HT-29 (cell line): ENCODE results near the gene CD300E. TPM values are rescaled to one million over a fixed set of nuclear protein-coding genes. Genes with fewer than 3 reads are reported as not detected.
A peak's percentile ranks its signal among the peaks of the same experiment; 100 is the strongest.
"Not testable (repeated sequence)": the region's sequence is repeated elsewhere in the genome, so short reads cannot be mapped to it uniquely, and the experiment has no call there.

Experiments used
- DNase-seq: peaks from one replicate; pipeline ENCODE4 v3.0.0-alpha.2; 2015; ENCODE audit warnings: low spot score
- total RNA-seq: library from RNA; depleted of rRNA; stranded (reverse); fragments of >200 nt; shearing (Covaris generic); gene quantifications from 2 replicates; pipeline ENCODE4 v1.2.3, GENCODE V29; 2014

CD300E gene
- total RNA-seq, 1 experiment from 2014 or later, result not detected

DNA sequence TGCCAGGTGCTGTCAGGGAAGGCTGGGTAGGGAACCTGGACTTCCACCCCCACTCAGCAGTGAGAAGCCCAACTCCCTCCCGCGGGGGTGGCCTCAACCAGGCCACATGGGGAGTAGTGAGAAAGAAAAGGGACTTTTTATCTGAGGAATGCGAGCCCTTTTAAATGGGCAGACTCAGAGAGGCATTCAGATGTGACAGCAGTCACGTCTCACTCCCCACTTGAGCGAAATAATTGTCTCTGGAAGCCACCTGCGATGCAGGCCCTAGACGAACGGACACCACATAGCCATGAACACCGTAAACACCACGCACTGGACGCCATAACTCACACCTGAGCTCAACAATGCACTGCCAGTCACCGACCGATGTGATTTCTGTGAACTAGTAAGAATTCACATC lies 11.9 kb upstream of the CD300E start:
- DNase-seq, result no peak

DNA sequence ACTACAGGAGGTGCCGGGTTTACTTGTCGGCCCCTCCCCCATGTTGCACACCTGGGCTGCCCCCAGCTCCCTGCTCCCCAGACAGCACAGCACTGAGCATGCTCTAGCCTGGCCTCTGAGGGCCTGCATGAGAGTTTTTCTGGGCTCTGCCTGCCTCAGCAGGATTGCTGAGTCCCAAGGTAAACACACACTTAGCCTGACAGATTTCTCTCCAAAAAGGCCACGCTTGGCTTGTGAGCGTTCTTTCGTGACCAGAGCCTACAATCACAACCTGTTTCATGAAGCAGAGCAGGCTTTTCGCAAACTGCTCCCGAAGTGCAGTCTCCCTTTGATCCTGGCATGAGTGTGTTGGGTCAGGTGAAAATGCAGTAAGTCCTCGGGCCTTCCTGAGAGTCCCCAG lies 9.8 kb upstream of the CD300E start:
- DNase-seq, result no peak

DNA sequence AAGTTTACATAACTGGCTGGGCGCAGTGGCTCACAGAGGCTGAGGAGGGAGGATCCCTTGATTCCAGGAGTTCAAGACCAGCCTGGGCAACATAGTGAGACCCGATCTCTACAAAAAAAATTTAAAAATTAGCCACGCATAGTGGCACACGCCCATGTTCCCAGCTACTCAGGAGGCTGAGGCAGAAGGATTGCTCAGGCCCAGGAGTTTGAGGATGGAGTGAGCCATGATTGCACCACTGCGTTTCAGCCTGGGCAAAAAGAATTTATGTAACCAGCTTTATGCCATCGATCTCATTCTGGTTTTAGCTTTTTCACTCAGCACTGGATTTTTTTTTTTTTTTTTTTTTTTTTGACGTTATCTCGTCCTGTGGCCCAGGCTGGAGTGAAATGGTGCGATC lies 9.1 kb upstream of the CD300E start:
- DNase-seq, result no peak

DNA sequence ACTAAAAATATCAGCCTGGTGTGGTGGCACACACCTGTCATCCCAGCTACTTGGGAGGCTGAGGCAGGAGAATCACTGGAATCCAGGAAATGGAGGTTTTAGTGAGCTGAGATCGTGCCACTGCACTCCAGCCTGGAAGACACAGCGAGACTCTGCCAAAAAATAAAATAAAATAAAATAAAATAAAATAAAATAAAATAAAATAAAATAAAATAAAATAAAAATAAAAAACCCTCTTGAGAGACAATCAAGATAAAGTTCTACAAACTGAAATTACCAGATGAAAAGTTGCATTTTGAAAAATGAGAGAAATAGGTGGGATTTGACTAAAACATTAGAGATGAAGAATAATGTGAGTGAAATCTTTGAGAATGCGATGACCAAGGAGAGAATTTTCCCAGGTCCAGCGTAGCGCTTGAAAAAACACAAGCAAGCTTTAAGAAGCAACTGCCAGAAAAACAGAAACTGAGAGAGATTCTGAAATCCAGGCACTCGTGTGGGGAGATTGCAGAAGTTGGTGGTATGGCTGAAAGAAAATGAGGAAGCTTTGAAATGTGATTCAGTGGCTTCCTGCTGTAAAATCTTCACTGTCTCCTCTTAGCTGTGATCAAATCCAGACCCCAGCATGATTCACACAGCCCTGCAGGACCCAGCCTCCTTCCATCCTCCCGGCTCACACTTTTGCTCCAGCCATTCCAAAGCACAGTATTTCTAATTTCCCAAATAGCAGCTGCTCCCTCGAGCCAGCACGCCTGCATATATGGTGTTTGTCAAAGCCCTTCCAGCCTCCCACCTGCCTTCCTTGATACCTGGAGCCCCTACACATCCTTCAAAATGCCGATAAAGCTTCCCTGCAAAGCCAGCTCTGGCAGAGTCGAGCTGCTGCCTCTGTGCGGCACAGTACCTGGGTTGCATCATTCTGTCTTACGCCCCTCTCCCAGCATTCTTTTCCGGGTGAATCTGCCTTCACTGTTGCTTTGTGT lies 8.2 kb upstream of the CD300E start:
- DNase-seq, result no peak

DNA sequence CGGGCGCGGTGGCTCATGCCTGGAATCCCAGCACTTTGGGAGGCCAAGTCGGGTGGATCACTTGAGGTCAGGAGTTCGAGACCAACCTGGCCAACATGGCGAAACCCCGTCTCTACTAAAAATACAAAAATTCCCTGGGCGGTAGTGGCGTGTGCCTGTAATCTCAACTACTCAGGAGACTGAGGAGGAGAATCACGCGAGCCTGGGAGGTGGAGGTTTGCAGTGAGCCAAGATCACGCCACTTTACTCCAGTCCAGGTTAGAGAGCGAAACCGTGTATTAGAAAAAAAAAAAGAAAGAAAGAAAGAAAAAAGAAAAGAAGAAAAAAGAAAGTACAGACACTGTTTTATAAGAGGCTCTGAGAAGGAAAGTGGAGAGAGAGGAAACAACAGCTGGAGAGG lies 6.7 kb upstream of the CD300E start:
- DNase-seq, result not testable (repeated sequence)

DNA sequence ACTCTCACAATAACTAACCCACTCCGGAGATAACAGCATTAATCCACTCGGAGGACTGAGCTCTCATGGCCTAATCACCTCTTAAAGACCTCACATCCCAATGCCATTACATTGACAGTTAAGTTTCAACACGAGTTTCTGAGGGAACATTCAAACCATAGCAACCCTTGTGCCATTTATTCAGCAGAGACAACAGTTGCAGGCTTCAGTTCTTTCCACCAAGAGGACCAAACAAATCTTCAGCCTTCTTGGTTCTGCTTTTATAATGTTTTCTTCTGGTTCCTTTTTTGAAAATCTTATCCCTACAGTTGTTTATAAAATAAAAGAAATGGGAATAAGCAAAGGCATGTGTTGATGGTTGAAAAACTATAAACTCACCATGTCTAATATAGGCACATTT lies 2.1 kb upstream of the CD300E start:
- DNase-seq, result no peak

DNA sequence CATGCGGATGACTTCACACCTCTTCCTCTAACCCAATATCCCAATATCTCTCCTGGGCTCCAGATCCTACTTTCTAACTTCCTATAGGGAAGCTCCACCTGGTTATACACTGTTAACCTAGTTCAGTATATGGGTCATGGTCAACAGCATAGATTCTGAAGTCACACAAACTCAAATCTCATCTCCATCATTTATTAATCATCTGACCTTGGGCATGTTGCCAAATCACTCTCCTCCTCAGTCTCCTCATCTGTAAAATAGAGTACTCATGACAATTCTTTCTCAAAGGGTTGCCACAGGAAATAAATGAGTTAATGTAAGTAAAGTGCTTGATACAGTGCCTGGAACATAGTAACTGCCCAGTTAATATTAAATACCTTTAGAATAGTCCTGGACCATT lies 593 bp upstream of the CD300E start:
- DNase-seq, result no peak

DNA sequence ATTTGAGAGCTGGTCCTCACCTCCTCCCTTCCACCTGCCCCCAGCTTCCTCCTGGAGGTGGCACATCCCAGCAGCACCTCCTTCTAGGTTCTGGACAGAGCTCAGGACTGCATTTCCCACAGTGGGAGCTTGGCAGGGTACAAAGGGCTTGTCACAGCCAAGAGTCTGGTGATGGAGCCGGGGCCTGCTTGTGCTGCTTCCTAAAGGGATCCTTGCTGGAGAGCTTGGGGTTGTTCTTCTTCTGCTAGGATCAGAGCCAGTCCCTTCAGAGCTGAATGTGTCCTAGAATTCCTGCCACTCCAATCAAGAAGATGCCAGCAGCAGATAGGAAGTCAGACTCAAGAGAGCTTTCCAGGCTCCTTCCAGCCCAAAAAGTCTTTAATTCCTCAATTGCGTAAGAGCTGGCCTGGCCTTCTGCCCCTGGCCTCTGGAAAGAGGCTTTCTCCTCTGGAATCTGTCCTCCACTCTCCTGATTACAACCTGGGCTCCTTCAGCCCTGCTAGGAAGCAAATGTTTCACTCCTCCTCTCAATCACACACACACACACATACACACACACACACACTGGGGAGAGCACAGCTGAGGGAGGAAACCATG lies 4.4 kb downstream of the CD300E start:
- DNase-seq, result no peak

DNA sequence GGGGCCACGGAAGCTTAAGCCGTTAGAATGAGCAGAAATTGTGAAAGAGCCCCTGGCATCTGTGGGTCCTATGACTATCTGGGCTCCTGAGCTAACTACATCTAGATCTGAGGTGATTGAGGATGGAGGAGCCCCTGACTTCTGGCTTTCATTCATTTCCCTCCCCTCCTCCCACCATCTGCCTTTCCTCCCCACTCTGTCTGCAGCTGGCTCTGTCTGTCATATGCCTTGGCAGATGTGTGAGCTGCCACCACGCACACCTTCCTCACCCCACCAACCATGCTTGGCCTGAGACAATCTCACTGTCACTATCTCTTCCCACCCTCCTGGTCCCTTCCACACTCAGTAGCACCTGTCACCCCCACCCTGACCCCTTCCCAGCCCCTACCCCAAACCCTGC lies 5.1 kb downstream of the CD300E start:
- no peak for DNase-seq

DNA sequence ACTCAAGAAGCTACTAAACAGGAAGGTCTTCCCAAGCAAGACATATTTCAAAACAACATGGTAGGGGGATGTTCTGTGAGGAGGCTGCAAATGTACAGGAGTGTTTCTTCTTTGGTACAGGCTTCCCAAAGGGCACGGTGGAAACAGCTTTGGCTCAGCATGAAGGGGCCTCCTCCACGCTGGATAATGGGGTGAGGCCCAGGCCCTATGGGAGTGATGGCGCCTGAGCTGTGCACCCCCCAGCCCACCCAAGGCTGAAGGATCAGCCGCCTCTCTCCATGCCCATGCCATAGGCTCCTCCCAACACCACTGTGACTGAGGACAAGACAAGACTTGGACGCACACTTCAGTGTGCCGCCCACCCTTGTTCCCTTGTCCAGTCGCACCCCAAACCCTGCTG lies 6.8 kb downstream of the CD300E start:
- no peak for DNase-seq

DNA sequence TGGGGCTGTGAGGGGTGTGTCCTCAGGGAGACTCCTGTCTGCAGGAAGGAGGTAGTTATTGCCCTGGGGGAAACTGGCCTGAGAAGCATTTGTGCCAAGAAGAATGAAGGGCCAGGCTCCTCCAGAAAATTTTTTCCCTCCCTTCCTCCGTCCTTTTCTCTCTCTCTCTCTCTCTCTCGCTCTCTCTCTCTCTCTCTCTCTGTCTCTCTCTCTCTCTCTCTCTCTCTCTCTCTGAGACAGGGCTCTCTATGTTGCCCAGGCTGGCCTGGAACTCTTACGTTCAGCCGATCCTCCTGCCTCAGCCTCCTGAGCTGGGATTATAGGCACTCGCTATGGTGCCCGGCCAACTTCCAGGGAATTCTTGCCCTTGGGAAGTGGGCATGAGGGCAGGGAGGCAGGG lies 11.5 kb downstream of the CD300E start:
- no peak for DNase-seq

DNA sequence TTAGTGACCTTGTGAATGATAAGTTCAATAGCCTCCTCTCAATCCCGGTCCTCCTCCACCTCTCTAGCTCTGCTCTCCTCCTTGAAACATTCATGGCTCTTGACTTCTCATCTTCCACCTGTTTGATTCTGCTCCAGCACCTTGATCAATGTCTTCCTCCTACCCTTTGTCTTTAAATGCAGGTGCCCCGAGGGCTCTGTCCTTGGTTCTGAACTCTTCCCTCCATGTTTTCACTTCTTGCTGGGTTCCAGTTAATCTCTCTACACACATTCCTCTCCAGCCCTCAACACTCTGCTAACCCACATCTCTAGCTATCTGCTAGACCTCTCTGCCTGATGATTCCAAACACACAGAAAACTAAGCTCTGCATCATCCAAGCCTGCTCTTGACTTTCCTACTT lies 13.4 kb downstream of the CD300E start:
- peak; percentile 21 for DNase-seq

DNA sequence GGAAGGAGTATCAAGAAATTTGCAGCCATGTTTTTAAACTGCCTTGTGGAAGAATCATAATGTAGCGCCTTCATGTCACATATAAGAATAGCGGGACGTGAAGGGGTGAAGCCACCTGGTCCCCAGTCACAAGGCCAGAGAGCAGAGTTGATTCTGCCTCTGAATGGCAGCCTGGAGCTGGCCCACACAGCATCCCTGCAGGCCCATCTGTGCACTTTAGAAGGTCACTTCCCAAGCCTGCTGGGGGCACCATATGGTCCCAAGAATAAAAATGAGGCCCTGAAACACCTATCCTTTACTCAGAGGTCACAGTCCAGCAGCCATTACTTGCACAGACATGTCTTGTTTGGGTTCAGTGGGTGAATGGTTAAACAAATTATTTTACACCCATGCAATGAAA lies 15.0 kb downstream of the CD300E start:
- DNase-seq, result no peak

DNA sequence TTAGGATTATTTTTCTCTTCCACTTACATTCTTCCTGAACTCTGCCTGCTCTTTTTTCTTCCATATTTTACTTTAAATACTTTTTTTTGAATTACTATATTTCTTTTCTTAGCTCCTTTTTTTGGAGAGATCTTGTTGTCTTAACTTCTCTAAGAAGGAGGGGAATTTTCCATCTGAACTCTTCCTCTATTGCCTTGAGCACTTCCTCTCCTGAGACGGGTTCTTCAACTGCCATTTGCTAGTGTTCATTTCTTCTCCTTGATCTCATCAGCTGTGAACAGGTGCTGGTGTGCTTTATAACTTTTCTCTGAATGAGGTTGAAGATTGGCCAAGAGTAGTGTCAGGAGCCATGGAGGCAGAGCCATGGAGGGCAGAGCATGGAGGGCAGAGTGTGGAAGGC lies 16.3 kb downstream of the CD300E start:
- DNase-seq, result no peak

DNA sequence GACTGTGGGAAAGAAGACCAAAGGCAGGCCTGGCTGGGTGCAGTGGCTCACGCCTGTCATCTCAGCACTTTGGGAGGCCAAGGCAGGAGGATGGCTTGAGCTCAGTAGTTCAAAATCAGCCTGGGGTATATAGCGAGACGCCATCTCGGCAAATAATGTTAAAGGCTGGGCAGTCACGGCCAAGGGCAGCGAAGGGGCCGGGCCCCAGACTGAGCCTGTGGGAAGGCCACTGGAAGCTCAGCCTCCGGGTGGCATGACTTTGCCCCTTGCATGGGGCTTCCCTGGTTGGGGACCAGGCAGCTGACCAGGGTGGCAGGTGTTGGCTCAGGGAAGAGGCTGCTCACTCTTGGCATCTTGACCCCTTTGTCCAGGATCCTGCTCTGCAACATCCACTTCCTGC lies 17.5 kb downstream of the CD300E start:
- DNase-seq, result no peak

DNA sequence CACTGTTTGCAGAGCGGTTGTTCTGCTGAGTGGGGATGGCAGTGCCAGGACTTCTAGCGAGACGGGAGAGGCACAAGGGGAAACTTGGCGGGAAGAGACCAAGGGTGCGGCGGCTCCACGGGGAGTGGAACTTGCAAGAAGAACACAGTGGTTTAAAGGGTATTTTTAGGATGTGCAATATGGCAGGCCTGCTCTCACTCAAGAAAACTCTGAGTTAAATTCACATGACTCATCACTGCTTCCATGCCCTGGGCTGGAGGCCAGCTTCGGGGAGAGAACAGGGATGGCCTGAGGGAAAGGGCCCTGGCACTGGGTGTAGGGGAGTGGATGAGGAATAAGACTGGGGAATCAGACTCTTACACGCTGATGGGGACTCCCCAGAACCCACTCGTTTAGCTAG lies 18.2 kb downstream of the CD300E start:
- no peak for DNase-seq

DNA sequence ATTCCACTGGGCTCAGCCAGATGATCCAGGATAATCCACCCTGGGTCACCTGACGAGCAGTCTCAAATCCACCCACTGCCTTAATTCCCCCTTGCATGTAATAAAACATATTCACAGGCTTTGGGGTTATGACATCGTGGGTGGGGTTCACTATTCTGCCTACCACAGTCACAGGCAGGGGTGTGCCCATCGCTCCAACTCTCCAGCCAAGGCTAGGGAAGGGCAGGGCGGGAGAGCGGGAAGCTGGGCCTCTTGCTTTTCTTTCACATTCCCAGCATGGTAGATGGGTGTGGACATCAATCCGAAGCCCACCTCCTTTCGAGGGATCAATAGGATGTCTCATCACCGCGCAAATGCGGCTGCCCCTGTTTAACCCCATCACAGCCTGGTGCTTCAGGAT lies 18.8 kb downstream of the CD300E start:
- no peak for DNase-seq

DNA sequence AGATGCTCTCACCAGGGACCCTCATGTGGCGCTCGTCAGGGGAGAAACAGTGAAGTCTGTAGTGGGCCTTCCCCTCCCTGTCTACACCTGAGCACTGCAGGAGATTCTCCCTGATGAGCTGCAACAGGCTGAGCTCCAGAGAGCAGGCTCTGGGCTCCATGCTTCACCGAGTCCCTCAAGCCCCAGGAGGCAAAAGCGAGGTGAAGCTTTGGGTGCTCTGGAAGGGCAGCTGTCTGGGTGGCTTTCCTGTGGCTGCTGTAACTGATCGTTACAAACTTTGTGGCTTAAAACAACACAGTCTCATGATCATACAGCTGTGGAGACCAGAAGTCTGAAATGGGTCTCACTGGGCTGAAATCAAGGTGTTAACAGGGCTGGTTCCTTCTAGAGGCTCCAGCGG lies 19.3 kb downstream of the CD300E start:
- no peak for DNase-seq

DNA sequence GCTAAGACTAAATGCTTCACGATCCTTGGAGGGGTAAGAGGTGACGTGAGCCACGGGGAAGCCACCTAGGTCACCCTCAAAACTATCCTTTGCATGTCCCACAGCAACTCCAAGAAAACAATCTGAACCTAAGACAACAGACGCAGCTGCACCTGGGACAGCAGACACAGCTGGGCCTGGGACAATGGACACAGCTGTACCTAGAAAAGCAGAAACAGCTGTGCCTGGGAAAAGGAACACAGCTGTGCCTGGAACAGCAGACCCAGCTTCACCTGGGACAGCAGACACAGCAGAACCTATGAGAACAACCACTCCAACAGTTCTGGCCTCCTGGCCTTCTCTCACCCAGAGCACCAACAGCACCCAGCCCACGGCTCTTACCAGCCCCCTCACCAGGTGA lies 19.8 kb downstream of the CD300E start:
- no peak for DNase-seq

DNA sequence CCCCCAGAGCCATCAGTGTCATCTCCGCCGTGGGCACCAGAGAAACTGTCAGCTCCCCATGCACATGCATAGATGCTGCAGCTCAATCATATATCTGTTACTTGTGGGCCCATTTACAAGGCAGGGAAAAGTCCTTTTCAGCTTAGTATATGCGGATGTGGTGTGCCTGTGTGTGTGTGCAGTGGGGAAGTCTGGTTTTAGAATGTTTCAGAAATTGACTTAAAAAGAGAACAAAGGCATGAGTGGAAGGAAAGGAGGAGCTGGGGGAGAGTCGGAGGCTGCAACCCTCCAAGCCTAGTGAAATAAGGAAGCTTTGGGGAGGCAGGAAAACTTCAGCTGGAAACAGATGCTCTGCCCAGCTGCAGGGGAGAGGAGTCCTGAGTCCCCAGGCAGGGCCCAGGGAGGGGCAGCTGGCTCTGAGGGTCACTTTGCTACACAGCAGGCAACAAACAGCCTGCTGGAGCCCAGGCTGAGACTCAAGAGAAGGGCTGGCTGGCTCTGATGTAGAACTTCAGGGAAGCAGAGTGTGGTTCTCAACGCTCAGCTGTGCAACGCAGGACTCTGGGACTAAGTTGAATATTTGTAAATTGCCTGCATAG lies 20.4 kb downstream of the CD300E start:
- no peak for DNase-seq

DNA sequence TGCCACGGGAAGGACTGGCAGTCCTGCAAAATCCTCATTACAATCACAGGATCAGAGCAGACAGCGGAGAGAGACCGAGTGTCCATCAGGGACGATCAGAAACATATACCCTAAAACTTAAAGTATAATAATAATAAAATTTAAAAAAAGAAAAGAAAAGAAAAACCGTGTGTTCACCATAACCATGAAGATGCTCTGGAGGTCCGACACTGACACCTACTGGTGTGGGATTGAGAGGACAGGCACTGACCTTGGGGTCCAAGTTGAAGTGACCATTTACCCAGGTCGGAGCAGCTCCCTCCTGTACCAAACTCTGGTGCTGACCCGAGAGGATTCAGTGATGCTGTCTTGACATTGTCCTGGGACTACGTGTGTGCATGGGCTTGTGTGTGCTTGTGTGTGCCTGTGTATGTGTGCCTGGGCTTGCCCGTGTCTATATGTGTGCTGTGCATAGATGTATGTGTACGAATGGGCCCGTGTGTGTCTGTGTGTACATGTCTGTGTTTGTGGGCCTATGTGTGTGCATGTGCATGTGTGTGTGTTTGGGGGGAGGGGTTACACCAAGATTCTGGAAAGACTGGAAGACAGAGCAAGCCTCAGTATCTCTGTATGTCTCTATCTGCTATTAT lies 21.5 kb downstream of the CD300E start:
- DNase-seq, result peak; percentile 56

DNA sequence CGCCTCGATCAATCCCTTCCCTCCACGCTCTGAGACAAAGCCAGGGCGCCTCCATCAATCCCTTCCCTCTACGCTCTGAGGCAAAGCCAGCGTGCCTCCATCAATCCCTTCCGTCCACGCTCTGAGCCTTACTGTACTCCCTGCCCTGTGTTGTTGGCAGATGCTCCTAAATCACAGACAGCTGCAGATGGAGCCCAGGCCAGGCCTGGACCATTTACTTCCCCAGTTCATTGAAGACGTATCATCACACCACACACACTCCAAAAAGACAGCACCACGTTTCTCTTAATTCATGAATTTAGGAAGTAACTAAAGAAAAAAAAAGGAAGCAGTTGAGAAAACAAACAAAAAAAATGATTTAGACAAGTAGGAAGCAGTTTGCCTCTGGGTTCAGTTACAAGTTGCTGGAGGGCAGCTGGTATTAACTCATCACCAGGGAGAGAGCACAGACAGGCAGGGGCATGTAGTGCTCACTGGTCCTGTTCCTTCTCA lies 24.0 kb downstream of the CD300E start:
- no peak for DNase-seq
